Astrocyte (in vitro differentiated cells and primary cell): ENCODE measurements around the gene FOXO6.

Experiments
- EZH2 ChIP-seq: IDR thresholded peaks from 2 replicates; pipeline ENCODE4 v1.6.1; 2012; ENCODE audit warnings: mild to moderate bottlenecking, low read length, inconsistent platforms; ENCODE audit not compliant: insufficient read depth
- TF ChIP-seq, protein P1 (sequence below): IDR thresholded peaks from 2 replicates; pipeline ENCODE4 v1.5.1; 2011; ENCODE audit warnings: low read depth, mild to moderate bottlenecking, inconsistent platforms, low read length, moderate library complexity; ENCODE audit not compliant: insufficient read depth

DNA sequence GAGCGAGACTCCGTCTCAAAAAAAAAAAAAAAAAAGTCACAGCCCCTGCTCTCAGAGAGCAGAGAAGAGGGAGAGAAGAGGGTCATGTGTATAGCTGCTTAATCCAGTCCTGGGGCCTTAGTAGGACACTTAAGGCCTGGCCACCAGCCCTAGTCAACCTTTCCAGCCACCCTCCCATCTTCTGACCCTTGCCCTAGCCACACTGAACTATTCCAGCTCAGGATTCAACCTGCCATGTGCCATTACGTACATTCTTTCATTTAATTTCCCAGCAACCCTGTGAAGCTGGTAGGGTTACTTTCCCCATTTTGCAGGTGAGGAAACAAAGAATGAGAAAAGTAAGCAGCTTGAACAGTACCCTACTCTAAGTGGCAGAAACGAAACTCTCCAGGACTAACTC is 9.0 kb downstream of the FOXO6 start:
- TF ChIP-seq, protein P1, sequence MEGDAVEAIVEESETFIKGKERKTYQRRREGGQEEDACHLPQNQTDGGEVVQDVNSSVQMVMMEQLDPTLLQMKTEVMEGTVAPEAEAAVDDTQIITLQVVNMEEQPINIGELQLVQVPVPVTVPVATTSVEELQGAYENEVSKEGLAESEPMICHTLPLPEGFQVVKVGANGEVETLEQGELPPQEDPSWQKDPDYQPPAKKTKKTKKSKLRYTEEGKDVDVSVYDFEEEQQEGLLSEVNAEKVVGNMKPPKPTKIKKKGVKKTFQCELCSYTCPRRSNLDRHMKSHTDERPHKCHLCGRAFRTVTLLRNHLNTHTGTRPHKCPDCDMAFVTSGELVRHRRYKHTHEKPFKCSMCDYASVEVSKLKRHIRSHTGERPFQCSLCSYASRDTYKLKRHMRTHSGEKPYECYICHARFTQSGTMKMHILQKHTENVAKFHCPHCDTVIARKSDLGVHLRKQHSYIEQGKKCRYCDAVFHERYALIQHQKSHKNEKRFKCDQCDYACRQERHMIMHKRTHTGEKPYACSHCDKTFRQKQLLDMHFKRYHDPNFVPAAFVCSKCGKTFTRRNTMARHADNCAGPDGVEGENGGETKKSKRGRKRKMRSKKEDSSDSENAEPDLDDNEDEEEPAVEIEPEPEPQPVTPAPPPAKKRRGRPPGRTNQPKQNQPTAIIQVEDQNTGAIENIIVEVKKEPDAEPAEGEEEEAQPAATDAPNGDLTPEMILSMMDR: no peak
- TF ChIP-seq EZH2: no peak
